ENCODE results near the gene CEP128.

DNA sequence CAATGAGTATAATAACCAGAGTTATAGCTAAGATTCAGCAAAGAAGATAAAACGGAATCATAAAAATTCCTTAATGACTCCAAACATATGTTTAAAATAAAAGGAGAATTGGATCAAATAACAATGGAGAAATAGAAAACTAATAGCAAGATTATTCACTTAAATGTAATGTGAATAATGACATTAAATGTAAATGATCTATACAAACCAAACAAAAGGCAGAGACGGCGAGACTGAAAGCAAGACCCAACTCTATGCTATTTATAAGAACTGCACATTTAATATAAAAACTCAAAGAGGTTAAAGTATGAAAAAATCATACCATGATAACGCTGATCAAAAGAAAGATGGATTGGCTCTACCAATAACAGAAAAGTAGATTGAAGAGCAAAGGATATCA, 10.0 kb upstream of the CEP128 start:
- TF ChIP-seq, protein P1, sequence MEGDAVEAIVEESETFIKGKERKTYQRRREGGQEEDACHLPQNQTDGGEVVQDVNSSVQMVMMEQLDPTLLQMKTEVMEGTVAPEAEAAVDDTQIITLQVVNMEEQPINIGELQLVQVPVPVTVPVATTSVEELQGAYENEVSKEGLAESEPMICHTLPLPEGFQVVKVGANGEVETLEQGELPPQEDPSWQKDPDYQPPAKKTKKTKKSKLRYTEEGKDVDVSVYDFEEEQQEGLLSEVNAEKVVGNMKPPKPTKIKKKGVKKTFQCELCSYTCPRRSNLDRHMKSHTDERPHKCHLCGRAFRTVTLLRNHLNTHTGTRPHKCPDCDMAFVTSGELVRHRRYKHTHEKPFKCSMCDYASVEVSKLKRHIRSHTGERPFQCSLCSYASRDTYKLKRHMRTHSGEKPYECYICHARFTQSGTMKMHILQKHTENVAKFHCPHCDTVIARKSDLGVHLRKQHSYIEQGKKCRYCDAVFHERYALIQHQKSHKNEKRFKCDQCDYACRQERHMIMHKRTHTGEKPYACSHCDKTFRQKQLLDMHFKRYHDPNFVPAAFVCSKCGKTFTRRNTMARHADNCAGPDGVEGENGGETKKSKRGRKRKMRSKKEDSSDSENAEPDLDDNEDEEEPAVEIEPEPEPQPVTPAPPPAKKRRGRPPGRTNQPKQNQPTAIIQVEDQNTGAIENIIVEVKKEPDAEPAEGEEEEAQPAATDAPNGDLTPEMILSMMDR (IDR thresholded peaks at IDR 0.05; ENCODE audit: borderline replicate concordance, extremely low read depth, low read length, poor library complexity, severe bottlenecking), result no peak
- no peak for TF ChIP-seq EZH2 (IDR thresholded peaks at IDR 0.05; ENCODE audit: borderline replicate concordance, low read depth, low read length, severe bottlenecking)

All from DND-41 (cell line).